Sigmoid colon (tissue), 3 donors: Measurements from ENCODE around the gene RTN4.

Experiments
- CTCF ChIP-seq, 4 experiments: fragments of 450-650 bp in 3 of 4; fragments of 200-600 bp in 1 of 4; IDR thresholded peaks; one replicate each; pipeline ENCODE4 v1.5.1; 2016 to 2019; ENCODE audit warnings: antibody characterized with exemption in 4 of 4, mild to moderate bottlenecking in 3 of 4, moderate library complexity in 2 of 4
- POLR2A ChIP-seq, 2 donors: fragments of 450-650 bp; IDR thresholded peaks; one replicate each; pipeline ENCODE4 v1.6.1; 2016; ENCODE audit warnings: antibody characterized with exemption in 2 of 2, mild to moderate bottlenecking in 2 of 2, moderate library complexity in 2 of 2

DNA sequence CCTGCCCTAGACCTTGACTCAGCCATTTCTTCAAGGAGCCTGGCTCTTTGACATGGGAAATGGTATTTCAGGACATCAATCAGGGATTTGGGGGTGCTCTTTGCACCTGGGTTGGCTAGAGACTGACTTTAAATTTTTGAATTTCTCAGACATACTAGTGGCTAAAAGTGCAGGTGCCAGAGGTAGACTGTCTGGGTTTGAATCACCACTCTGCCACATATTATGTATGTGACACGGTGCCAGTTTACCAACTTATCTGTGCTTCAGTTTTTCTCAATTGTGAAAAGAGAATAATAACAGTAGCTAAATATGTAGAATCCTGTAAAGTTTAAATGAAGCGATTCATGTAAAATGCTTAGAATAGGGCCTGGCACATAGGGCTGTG lies 49.2 kb upstream of the RTN4 start:
- TF ChIP-seq CTCF (IDR thresholded peaks at IDR 0.05) (no peak), POLR2A (IDR thresholded peaks at IDR 0.05) (no peak)
